Sigmoid colon (tissue), 7 donors: ENCODE data around the gene NLRC3. TPM values are rescaled to one million over a fixed set of nuclear protein-coding genes. Genes with fewer than 3 reads are reported as not detected.

ENCODE experiments used
- DNase-seq: peaks from one replicate; pipeline ENCODE4 v3.0.0-alpha.2; 2019
- H3K27ac ChIP-seq, 4 donors: fragments of 200-600 bp; sonication (generic); one replicate each; pipeline ENCODE4 v1.5.1; 2016 to 2019; ENCODE audit warnings: mild to moderate bottlenecking in 1 of 4
- H3K27me3 ChIP-seq, 3 donors: fragments of 200-600 bp; sonication (generic); one replicate each; pipeline ENCODE4 v1.5.1; 2019; ENCODE audit warnings: mild to moderate bottlenecking in 1 of 3
- H3K36me3 ChIP-seq, 4 donors: fragments of 200-600 bp; sonication (generic); one replicate each; pipeline ENCODE4 v1.5.1; 2016 to 2019
- H3K4me1 ChIP-seq, 4 donors: fragments of 200-600 bp; sonication (generic); one replicate each; pipeline ENCODE4 v1.5.1; 2017 to 2019
- H3K4me3 ChIP-seq, 4 donors: fragments of 200-600 bp; sonication (generic); one replicate each; pipeline ENCODE4 v1.5.1; 2017 to 2019; ENCODE audit warnings: mild to moderate bottlenecking in 2 of 4, moderate library complexity in 1 of 4
- H3K9me3 ChIP-seq, 4 donors: fragments of 200-600 bp in 3 of 4; sonication (generic) in 3 of 4; one replicate each; pipeline versions ENCODE4 v1.5.1 to v1.6.1; 2013 to 2019
- CTCF ChIP-seq, 4 experiments: fragments of 450-650 bp in 3 of 4; fragments of 200-600 bp in 1 of 4; IDR thresholded peaks; one replicate each; pipeline ENCODE4 v1.5.1; 2016 to 2019; ENCODE audit warnings: antibody characterized with exemption in 4 of 4, mild to moderate bottlenecking in 3 of 4, moderate library complexity in 2 of 4
- EP300 ChIP-seq, 4 donors: sonication (generic); formaldehyde crosslinking; IDR thresholded peaks; one replicate each; pipeline ENCODE4 v1.6.1; 2017; ENCODE audit warnings: antibody characterized with exemption in 4 of 4
- POLR2A ChIP-seq, 2 donors: fragments of 450-650 bp; IDR thresholded peaks; one replicate each; pipeline ENCODE4 v1.6.1; 2016; ENCODE audit warnings: antibody characterized with exemption in 2 of 2, mild to moderate bottlenecking in 2 of 2, moderate library complexity in 2 of 2
- POLR2AphosphoS5 ChIP-seq, 4 donors: sonication (generic); formaldehyde crosslinking; IDR thresholded peaks; one replicate each; pipeline ENCODE4 v1.6.1; 2017; ENCODE audit warnings: antibody characterized with exemption in 4 of 4
- WGBS, 2 donors: extraction: QIAGEN DNeasy Blood & Tissue Kit; methylation state at CpG; one replicate each; pipeline ENCODE4 v1.1.7; 2013; 5-methylcytosine and 5-hydroxymethylcytosine counted together
- intact Hi-C: fragments of 100-400 bp; cut with DNase I; formaldehyde crosslinking; loops from one replicate; pipeline ENCODE4 v1.15.1; 2023
- polyA plus RNA-seq, 3 donors: library from polyadenylated mRNA; stranded (reverse); fragments of 200-250 nt; gene quantifications; one replicate each; pipeline ENCODE4 v1.2.3, GENCODE V29; 2013
- total RNA-seq, 4 donors: library from RNA; depleted of rRNA; stranded (reverse); fragments of >200 nt; gene quantifications; one replicate each; pipeline ENCODE4 v1.1.0, GENCODE V29; 2016
- donor health status: healthy with polysubstance abuse.
- donor health status: Bipolar disorder and iron deficiency.
- donor health status: healthy.

Gene NLRC3
- total and polyA plus RNA-seq, 7 donors, result under 0.01 to 7.0 (median 0.27) TPM; not detected in 2

GRCh38 chr16:3564130-3564888, 12.9 kb downstream of the NLRC3 start:
- no peaks in the 10 kb centered on the region for H3K27me3 ChIP-seq

GRCh38 chr16:3562914-3563480, 14.2 kb downstream of the NLRC3 start:
- DNase-seq, result no peak
- H3K27me3 ChIP-seq, result no peaks in the 10 kb centered on the region
- no peak overlapping the region for H3K4me3 ChIP-seq
- H3K36me3 ChIP-seq, result no peaks in the 10 kb centered on the region
- WGBS, 2 donors, result 95 to 97% methylated on average over 29 of the region's 29 CpGs
- no peaks in the 10 kb centered on the region for H3K4me1 ChIP-seq
- intact Hi-C loops, result no loop called here
- TF ChIP-seq EP300 (IDR thresholded peaks at IDR 0.05) (no peak), CTCF (IDR thresholded peaks at IDR 0.05) (no peak), POLR2A (IDR thresholded peaks at IDR 0.05) (no peak), POLR2AphosphoS5 (IDR thresholded peaks at IDR 0.05) (no peak)
- H3K9me3 ChIP-seq, result no peaks in the 10 kb centered on the region
- no peak overlapping the region for H3K27ac ChIP-seq

More at GRCh38 chr16:3564130-3564888, 12.9 kb downstream of the NLRC3 start:
- Histone ChIP-seq H3K27ac (no peak overlapping the region), H3K4me1 (no peaks in the 10 kb centered on the region), H3K36me3 (no peaks in the 10 kb centered on the region), H3K9me3 (no peaks in the 10 kb centered on the region), H3K4me3 (no peak overlapping the region)
- WGBS, 2 donors, result 96% methylated on average over 43 of the region's 43 CpGs
- intact Hi-C loops, result no loop called here
- TF ChIP-seq POLR2AphosphoS5 (IDR thresholded peaks at IDR 0.05), result no peak
- no peak for TF ChIP-seq CTCF (IDR thresholded peaks at IDR 0.05)
- no peak for TF ChIP-seq EP300 (IDR thresholded peaks at IDR 0.05)
- no peak for TF ChIP-seq POLR2A (IDR thresholded peaks at IDR 0.05)
- no peak for DNase-seq

GRCh38 chr16:3561626-3562025, 15.6 kb downstream of the NLRC3 start:
- no peak overlapping the region for H3K4me3 ChIP-seq
- H3K27me3 ChIP-seq, result no peaks in the 10 kb centered on the region
- WGBS, 2 donors, result 93% methylated on average over 15 of the region's 15 CpGs
- intact Hi-C loops, result no loop called here
- no peaks in the 10 kb centered on the region for H3K9me3 ChIP-seq
- TF ChIP-seq EP300 (IDR thresholded peaks at IDR 0.05), result no peak
- TF ChIP-seq POLR2AphosphoS5 (IDR thresholded peaks at IDR 0.05), result no peak
- no peak for TF ChIP-seq POLR2A (IDR thresholded peaks at IDR 0.05)
- TF ChIP-seq CTCF (IDR thresholded peaks at IDR 0.05), result no peak
- H3K27ac ChIP-seq, result no peak overlapping the region
- no peak for DNase-seq
- H3K36me3 ChIP-seq, result no peaks in the 10 kb centered on the region
- H3K4me1 ChIP-seq, result no peaks in the 10 kb centered on the region

- Histone ChIP-seq H3K4me1 (no peaks in the 10 kb centered on the region), H3K27me3 (no peaks in the 10 kb centered on the region), H3K4me3 (no peak overlapping the region), H3K9me3 (no peaks in the 10 kb centered on the region), H3K36me3 (no peaks in the 10 kb centered on the region), H3K27ac (no peak overlapping the region)
- TF ChIP-seq POLR2AphosphoS5 (IDR thresholded peaks at IDR 0.05) (no peak), EP300 (IDR thresholded peaks at IDR 0.05) (no peak), POLR2A (IDR thresholded peaks at IDR 0.05) (no peak), CTCF (IDR thresholded peaks at IDR 0.05) (no peak)
- WGBS, 2 donors, result 93 to 96% methylated on average over 7 of the region's 7 CpGs
- intact Hi-C loops, result no loop called here
- DNase-seq, result no peak
Observed at GRCh38 chr16:3554351-3554928, 22.8 kb downstream of the NLRC3 start.
